Ecto neural progenitor cell (in vitro differentiated cells): Measurements from ENCODE around the gene LRRC3.

Experiments
- DNase-seq: peaks from one replicate; pipeline ENCODE4 v3.0.0-alpha.2; 2018; ENCODE audit warnings: low spot score

Gene LRRC3

DNA sequence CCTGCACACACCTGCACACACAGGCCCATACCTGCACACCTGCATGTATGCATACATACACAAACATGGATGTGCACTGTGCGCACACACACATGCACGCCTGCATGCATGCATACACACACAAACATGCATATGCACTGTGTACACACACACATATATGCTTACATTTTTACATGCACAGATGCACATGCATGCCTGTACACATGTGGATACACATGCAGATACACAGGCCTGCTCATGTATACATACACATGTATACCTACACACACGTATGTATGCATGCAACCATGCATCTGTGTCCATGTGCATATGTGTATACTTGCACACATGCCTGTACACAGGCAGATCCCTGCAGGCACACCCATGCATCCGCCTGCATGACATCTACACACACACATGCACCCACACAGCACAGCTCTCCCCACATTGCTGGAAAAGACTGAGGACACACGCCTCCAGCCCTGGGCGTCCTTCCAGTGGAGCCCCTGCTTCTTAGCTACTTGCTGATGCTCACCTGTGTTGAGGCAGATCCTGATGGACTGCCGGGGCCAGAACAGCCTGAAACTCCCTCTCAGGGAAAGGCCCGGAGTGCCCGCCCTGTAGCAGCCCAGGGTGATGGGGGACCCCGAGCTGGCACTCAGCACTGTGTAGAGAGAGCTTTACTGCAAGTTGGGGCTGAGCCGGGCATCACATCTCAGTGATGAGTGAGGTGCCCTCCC lies 56.1 kb downstream of the LRRC3 start:
- no peak for DNase-seq
